Omental fat pad (tissue), 4 donors: Measurements from ENCODE around the gene GAB2. TPM values are rescaled to one million over a fixed set of nuclear protein-coding genes. Genes with fewer than 3 reads are reported as not detected.

Experiments
- ATAC-seq: fragments of 150-250 bp; one replicate; pipeline ENCODE4 v1.9.1; 2016; ENCODE audit warnings: mild to moderate bottlenecking, moderate library complexity; ENCODE audit not compliant: low FRiP score
- DNase-seq: peaks from one replicate; pipeline ENCODE4 v3.0.0-alpha.2; 2019; ENCODE audit warnings: low spot score
- CTCF ChIP-seq, 3 donors: fragments of 450-650 bp; IDR thresholded peaks; one replicate each; pipeline ENCODE4 v1.5.1; 2016 to 2017; ENCODE audit warnings: antibody characterized with exemption in 3 of 3, mild to moderate bottlenecking in 3 of 3, moderate library complexity in 2 of 3
- total RNA-seq, 4 donors: library from RNA; depleted of rRNA; stranded (reverse); fragments of >200 nt; gene quantifications; one replicate each; pipeline ENCODE4 v1.1.0, GENCODE V29; 2016

GAB2 gene
- total RNA-seq, 4 donors from 2014 or later, result 25.3 to 97.7 (median 36.1) TPM

- peak; percentile 72 for DNase-seq
- TF ChIP-seq CTCF (IDR thresholded peaks at IDR 0.05), result no peak
- ATAC-seq, result peak; percentile 97
Observed at GRCh38 chr11:78188286-78189173, 229.1 kb downstream of the GAB2 start, which contains the start of the genes KCTD21 and USP35. KCTD21 (minus strand) TSS chr11:78188626; CDS start chr11:78174554, 14,072 bp downstream. USP35 (plus strand) TSS chr11:78188919; CDS start chr11:78196246, 7,327 bp downstream.

GRCh38 chr11:78187366-78188285, 230.0 kb downstream of the GAB2 start:
- ATAC-seq, result peak; percentile 65

GRCh38 chr11:78181185-78181584, 236.4 kb downstream of the GAB2 start:
- no peak for DNase-seq
- TF ChIP-seq CTCF (IDR thresholded peaks at IDR 0.05), result no peak
- ATAC-seq, result no peak

More at GRCh38 chr11:78187366-78188285, 230.0 kb downstream of the GAB2 start:
- DNase-seq, result no peak
- no peak for TF ChIP-seq CTCF (IDR thresholded peaks at IDR 0.05)

GRCh38 chr11:78180751-78181150, 236.9 kb downstream of the GAB2 start:
- no peak for TF ChIP-seq CTCF (IDR thresholded peaks at IDR 0.05)
- ATAC-seq (no peak), DNase-seq (no peak)

- TF ChIP-seq CTCF (IDR thresholded peaks at IDR 0.05), result no peak
- DNase-seq, result no peak
- ATAC-seq, result peak; percentile 10
Observed at GRCh38 chr11:78179459-78180071, 238.1 kb downstream of the GAB2 start.

- no peak for DNase-seq
- TF ChIP-seq CTCF (IDR thresholded peaks at IDR 0.05), result no peak
- no peak for ATAC-seq
Observed at GRCh38 chr11:78177216-78177615, 240.4 kb downstream of the GAB2 start.
